Mesothelial cell of epicardium (in vitro differentiated cells): Measurements from ENCODE around the gene GPX3. TPM values are rescaled to one million over a fixed set of nuclear protein-coding genes. Genes with fewer than 3 reads are reported as not detected.

Experiments
- DNase-seq, 2 experiments: peaks; one replicate each; pipeline ENCODE4 v3.0.0; 2021; ENCODE audit warnings: low spot score in 2 of 2; ENCODE audit not compliant: unreplicated experiment in 2 of 2
- H3K27ac Mint-ChIP-seq: 2 replicates; pipeline ENCODE4 v1.8.0; 2021; ENCODE audit warnings: mixed read lengths
- H3K27me3 Mint-ChIP-seq: 2 replicates; pipeline ENCODE4 v1.8.0; 2021; ENCODE audit warnings: low read depth, mixed read lengths
- H3K36me3 Mint-ChIP-seq: 2 replicates; pipeline ENCODE4 v1.8.0; 2021; ENCODE audit warnings: mixed read lengths
- H3K4me1 Mint-ChIP-seq: 2 replicates; pipeline ENCODE4 v1.8.0; 2021; ENCODE audit warnings: mixed read lengths
- H3K4me3 Mint-ChIP-seq: 2 replicates; pipeline ENCODE4 v1.8.0; 2021; ENCODE audit warnings: mild to moderate bottlenecking, moderate library complexity, mixed read lengths
- H3K9me3 Mint-ChIP-seq: 2 replicates; pipeline ENCODE4 v1.8.0; 2021; ENCODE audit warnings: mixed read lengths
- total RNA-seq: library from RNA; stranded (reverse); gene quantifications from 3 replicates; pipeline ENCODE4 v1.2.1, GENCODE V29; 2021
- TF ChIP-seq, protein P1 (sequence below): fragments of 200-600 bp; sonication (generic); IDR thresholded peaks from one replicate; pipeline ENCODE4 v1.5.0; 2021; ENCODE audit warnings: antibody characterized with exemption; ENCODE audit not compliant: unreplicated experiment

Gene GPX3
- total RNA-seq, 1 donor from 2014 or later = 2.0 TPM

GRCh38 chr5:151076616-151077015 lies 56.2 kb downstream of the GPX3 start:
- H3K4me3 Mint-ChIP-seq = no peak overlapping the region
- no peaks in the 10 kb centered on the region for H3K27me3 Mint-ChIP-seq
- H3K9me3 Mint-ChIP-seq = peaks cover 3% of the 10 kb centered on the region
- no peak for DNase-seq
- H3K27ac Mint-ChIP-seq = no peak overlapping the region
- H3K36me3 Mint-ChIP-seq = peaks cover 3% of the 10 kb centered on the region
- peaks cover 17% of the 10 kb centered on the region for H3K4me1 Mint-ChIP-seq
- TF ChIP-seq, protein P1, sequence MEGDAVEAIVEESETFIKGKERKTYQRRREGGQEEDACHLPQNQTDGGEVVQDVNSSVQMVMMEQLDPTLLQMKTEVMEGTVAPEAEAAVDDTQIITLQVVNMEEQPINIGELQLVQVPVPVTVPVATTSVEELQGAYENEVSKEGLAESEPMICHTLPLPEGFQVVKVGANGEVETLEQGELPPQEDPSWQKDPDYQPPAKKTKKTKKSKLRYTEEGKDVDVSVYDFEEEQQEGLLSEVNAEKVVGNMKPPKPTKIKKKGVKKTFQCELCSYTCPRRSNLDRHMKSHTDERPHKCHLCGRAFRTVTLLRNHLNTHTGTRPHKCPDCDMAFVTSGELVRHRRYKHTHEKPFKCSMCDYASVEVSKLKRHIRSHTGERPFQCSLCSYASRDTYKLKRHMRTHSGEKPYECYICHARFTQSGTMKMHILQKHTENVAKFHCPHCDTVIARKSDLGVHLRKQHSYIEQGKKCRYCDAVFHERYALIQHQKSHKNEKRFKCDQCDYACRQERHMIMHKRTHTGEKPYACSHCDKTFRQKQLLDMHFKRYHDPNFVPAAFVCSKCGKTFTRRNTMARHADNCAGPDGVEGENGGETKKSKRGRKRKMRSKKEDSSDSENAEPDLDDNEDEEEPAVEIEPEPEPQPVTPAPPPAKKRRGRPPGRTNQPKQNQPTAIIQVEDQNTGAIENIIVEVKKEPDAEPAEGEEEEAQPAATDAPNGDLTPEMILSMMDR = no peak

DNA sequence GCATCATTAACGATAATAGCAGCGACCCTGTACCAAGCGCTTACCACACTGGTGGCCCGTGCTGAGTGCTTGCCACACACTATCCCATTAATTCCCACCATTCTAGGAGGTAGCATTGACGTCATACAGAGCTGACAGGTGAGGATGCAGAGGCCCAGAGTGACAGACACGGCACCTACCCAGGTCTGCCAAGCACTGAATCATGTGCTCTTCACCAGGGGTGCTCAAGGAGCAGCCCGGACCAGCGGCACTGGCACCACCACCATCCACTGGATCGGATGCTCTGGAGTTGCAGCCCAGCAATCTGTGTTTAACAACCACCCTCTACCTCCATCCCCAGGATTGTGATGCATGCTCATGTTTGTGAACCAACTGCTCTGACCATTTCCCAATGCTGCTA lies 57.0 kb downstream of the GPX3 start:
- peaks cover 23% of the 10 kb centered on the region for H3K4me1 Mint-ChIP-seq
- peaks cover 3% of the 10 kb centered on the region for H3K9me3 Mint-ChIP-seq
- peaks cover 3% of the 10 kb centered on the region for H3K36me3 Mint-ChIP-seq
- no peak overlapping the region for H3K27ac Mint-ChIP-seq
- TF ChIP-seq, protein P1 = no peak
- no peaks in the 10 kb centered on the region for H3K27me3 Mint-ChIP-seq
- no peak overlapping the region for H3K4me3 Mint-ChIP-seq
- DNase-seq = no peak

DNA sequence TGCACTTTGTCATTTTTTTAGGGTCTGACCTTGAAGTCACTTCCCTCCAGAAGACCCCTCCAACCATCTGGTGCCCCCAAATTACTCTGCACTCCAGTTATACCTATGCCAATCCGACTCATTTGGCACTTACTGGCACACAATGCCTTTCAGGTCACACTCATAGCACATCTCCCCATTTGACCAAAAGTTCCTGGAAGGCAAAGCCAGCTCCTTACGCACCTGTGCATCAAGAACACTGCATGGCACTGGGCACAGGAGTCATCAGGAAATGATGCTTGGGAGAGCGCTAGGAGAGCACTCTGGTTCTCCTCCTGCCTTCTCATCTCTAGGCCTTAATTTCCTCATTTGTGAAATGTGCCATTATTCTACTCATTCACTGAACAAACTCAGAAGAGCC lies 57.6 kb downstream of the GPX3 start:
- no peaks in the 10 kb centered on the region for H3K27me3 Mint-ChIP-seq
- no peak overlapping the region for H3K4me3 Mint-ChIP-seq
- peaks cover 3% of the 10 kb centered on the region for H3K9me3 Mint-ChIP-seq
- no peak for DNase-seq
- peaks cover 28% of the 10 kb centered on the region for H3K4me1 Mint-ChIP-seq
- no peak overlapping the region for H3K27ac Mint-ChIP-seq
- TF ChIP-seq, protein P1 = no peak
- peaks cover 3% of the 10 kb centered on the region for H3K36me3 Mint-ChIP-seq

Other genes with a start within 250 kb of the GPX3 start
- gene SMIM3, start 241.8 kb upstream of the GPX3 start, total RNA-seq = 42.7 to 46.3 TPM (median 45.4 TPM) in 3 replicates
- 0.24 to 0.79 TPM (median 0.45 TPM) in 3 replicates for gene IRGM, start 174.1 kb upstream of the GPX3 start, total RNA-seq
- 14.0 to 15.6 TPM (median 14.6 TPM) in 3 replicates for gene ZNF300, start 115.6 kb upstream of the GPX3 start, total RNA-seq
- 80.4 to 84.1 TPM (median 81.8 TPM) in 3 replicates for gene TNIP1, start 60.4 kb downstream of the GPX3 start, total RNA-seq
- 178 to 197 TPM (median 186 TPM) in 3 replicates for gene ANXA6, start 137.2 kb downstream of the GPX3 start, total RNA-seq
- 4.7 to 5.5 TPM (median 4.8 TPM) in 3 replicates for gene CCDC69, start 203.5 kb downstream of the GPX3 start, total RNA-seq
- 41.8 to 42.9 TPM (median 42.7 TPM) in 3 replicates for gene GM2A, start 232.6 kb downstream of the GPX3 start, total RNA-seq